ENCODE data around the gene OR2A14. TPM values are rescaled to one million over a fixed set of nuclear protein-coding genes. Genes with fewer than 3 reads are reported as not detected.

The OR2A14 gene
- polyA plus RNA-seq (2011; rRNA removed), result not detected in 2 replicates
- not detected in 2 replicates for polyA minus RNA-seq (2011; rRNA and poly(A)+ RNA removed)

- no peaks in the 10 kb centered on the region for H3K9me3 ChIP-seq (ENCODE audit: control insufficient read depth, insufficient read depth, low read length)
- no peak for TF ChIP-seq CTCF (IDR thresholded peaks at IDR 0.05; ENCODE audit: low read depth, low read length)
- ChIA-PET CTCF (interaction anchor here (0.6 kb wide), 1 partner anchor 560 kb away, joined by 6 read pairs; no protein-coding TSS in a partner anchor), POLR2A (no interaction called here)
- DNase-seq (ENCODE audit: low read depth, low spot score), result no peak
- no peaks in the 10 kb centered on the region for H3K27me3 ChIP-seq (ENCODE audit: control insufficient read depth, insufficient read depth, low read length)
- no peak within 1 kb of the TSS for H3K27ac ChIP-seq (ENCODE audit: low read depth, low read length)
- H3K4me3 ChIP-seq (ENCODE audit: low read depth, low read length), result no peak within 1 kb of the TSS
Measured at GRCh38 chr7:144122876-144123275, at the start of gene OR2A14. Gene OR2A14 (plus strand): TSS chr7:144123176. CDS start chr7:144129113, 5,937 bp downstream.

GRCh38 chr7:144074374-144074773 lies 48.6 kb upstream of the OR2A14 start:
- ChIA-PET POLR2A (no interaction called here), CTCF (interaction anchor here (0.5 kb wide), 1 partner anchor 695 kb away, joined by 4 read pairs; no protein-coding TSS in a partner anchor)
- 0 out of 2 replicates have a peak, but pooled peaks have one; percentile 8 for TF ChIP-seq CTCF (IDR thresholded peaks at IDR 0.05; ENCODE audit: low read depth, low read length)
- H3K27me3 ChIP-seq (ENCODE audit: control insufficient read depth, insufficient read depth, low read length), result no peaks in the 10 kb centered on the region
- H3K9me3 ChIP-seq (ENCODE audit: control insufficient read depth, insufficient read depth, low read length), result no peaks in the 10 kb centered on the region
- H3K27ac ChIP-seq (ENCODE audit: low read depth, low read length), result no peak overlapping the region
- H3K4me3 ChIP-seq (ENCODE audit: low read depth, low read length), result no peak overlapping the region
- no peak for DNase-seq (ENCODE audit: low read depth, low spot score)

GRCh38 chr7:144085978-144086377 lies 37.0 kb upstream of the OR2A14 start, which contains the start of gene OR2A12:
Gene OR2A12 (plus strand): TSS chr7:144086278. CDS start chr7:144095108, 8,830 bp downstream.
- no peak for DNase-seq (ENCODE audit: low read depth, low spot score)
- no peak for TF ChIP-seq CTCF (IDR thresholded peaks at IDR 0.05; ENCODE audit: low read depth, low read length)
- Histone ChIP-seq H3K4me3 (ENCODE audit: low read depth, low read length) (no peak within 1 kb of the TSS), H3K27me3 (ENCODE audit: control insufficient read depth, insufficient read depth, low read length) (no peaks in the 10 kb centered on the region), H3K9me3 (ENCODE audit: control insufficient read depth, insufficient read depth, low read length) (no peaks in the 10 kb centered on the region), H3K27ac (ENCODE audit: low read depth, low read length) (no peak within 1 kb of the TSS)
- CTCF ChIA-PET, result no interaction called here
- POLR2A ChIA-PET, result no interaction called here

- ChIA-PET POLR2A (no interaction called here), CTCF (no interaction called here)
- Histone ChIP-seq H3K4me3 (ENCODE audit: low read depth, low read length) (no peak overlapping the region), H3K27me3 (ENCODE audit: control insufficient read depth, insufficient read depth, low read length) (no peaks in the 10 kb centered on the region), H3K27ac (ENCODE audit: low read depth, low read length) (no peak overlapping the region), H3K9me3 (ENCODE audit: control insufficient read depth, insufficient read depth, low read length) (no peaks in the 10 kb centered on the region)
- no peak for TF ChIP-seq CTCF (IDR thresholded peaks at IDR 0.05; ENCODE audit: low read depth, low read length)
- no peak for DNase-seq (ENCODE audit: low read depth, low spot score)
Measured at GRCh38 chr7:144086730-144087129, 36.2 kb upstream of the OR2A14 start.

- Histone ChIP-seq H3K27me3 (ENCODE audit: control insufficient read depth, insufficient read depth, low read length) (no peaks in the 10 kb centered on the region), H3K27ac (ENCODE audit: low read depth, low read length) (no peak overlapping the region), H3K4me3 (ENCODE audit: low read depth, low read length) (no peak overlapping the region), H3K9me3 (ENCODE audit: control insufficient read depth, insufficient read depth, low read length) (no peaks in the 10 kb centered on the region)
- CTCF ChIA-PET, result no interaction called here
- no peak for DNase-seq (ENCODE audit: low read depth, low spot score)
- no peak for TF ChIP-seq CTCF (IDR thresholded peaks at IDR 0.05; ENCODE audit: low read depth, low read length)
- POLR2A ChIA-PET, result no interaction called here
Measured at GRCh38 chr7:144087230-144087629, 35.7 kb upstream of the OR2A14 start.
